ENCODE data around the gene HSD3B7.

The HSD3B7 gene

DNA sequence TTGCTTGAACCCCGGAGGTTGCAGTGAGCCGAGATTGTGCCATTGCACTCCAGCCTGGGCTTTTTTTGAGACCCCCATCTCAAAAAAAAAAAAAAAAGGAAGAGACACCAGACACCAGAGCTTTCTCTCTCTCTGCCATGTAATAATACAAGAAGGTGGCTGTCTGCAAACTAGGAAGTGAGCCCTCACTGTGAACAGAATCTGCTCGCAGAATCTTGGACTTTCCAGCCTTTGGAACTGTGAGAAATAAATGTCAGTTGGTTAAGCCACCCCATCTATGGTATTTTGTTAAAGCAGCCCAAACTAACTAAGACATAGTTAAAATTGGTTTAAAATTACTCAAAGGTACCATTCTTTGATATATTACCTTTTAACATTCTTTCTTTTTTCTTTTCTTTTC is 35.5 kb downstream of the HSD3B7 start:
- Histone ChIP-seq H3K4me3 (ENCODE audit: low read depth, low read length, poor library complexity, severe bottlenecking) (no peak overlapping the region), H2AFZ (ENCODE audit: low read length) (no peak overlapping the region), H3K9ac (ENCODE audit: low read length) (no peak overlapping the region), H4K20me1 (ENCODE audit: insufficient read depth, low read length) (no peaks in the 10 kb centered on the region), H3K4me1 (ENCODE audit: insufficient read depth, low read length, severe bottlenecking) (no peaks in the 10 kb centered on the region), H3K79me2 (ENCODE audit: insufficient read depth, low read length) (no peaks in the 10 kb centered on the region), H3K27ac (ENCODE audit: low read depth, low read length, poor library complexity, severe bottlenecking) (no peak overlapping the region), H3K9me2 (ENCODE audit: low read depth, low read length) (no peaks in the 10 kb centered on the region), H3K9me3 (ENCODE audit: low read length) (no peaks in the 10 kb centered on the region), H3K27me3 (ENCODE audit: insufficient read depth, low read length) (no peaks in the 10 kb centered on the region; the same call in 1 of the 2 replicates), H3F3A (ENCODE audit: insufficient read depth, low read length) (no peaks in the 10 kb centered on the region), H3K36me3 (ENCODE audit: insufficient read depth, low read length) (no peaks in the 10 kb centered on the region), H3K4me2 (ENCODE audit: low read length) (no peak overlapping the region)
- TF ChIP-seq EZH2 (IDR thresholded peaks at IDR 0.05; ENCODE audit: borderline replicate concordance, low read length): no peak
- TF ChIP-seq, protein P1, sequence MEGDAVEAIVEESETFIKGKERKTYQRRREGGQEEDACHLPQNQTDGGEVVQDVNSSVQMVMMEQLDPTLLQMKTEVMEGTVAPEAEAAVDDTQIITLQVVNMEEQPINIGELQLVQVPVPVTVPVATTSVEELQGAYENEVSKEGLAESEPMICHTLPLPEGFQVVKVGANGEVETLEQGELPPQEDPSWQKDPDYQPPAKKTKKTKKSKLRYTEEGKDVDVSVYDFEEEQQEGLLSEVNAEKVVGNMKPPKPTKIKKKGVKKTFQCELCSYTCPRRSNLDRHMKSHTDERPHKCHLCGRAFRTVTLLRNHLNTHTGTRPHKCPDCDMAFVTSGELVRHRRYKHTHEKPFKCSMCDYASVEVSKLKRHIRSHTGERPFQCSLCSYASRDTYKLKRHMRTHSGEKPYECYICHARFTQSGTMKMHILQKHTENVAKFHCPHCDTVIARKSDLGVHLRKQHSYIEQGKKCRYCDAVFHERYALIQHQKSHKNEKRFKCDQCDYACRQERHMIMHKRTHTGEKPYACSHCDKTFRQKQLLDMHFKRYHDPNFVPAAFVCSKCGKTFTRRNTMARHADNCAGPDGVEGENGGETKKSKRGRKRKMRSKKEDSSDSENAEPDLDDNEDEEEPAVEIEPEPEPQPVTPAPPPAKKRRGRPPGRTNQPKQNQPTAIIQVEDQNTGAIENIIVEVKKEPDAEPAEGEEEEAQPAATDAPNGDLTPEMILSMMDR (IDR thresholded peaks at IDR 0.05; ENCODE audit: low read length): no peak

DNA sequence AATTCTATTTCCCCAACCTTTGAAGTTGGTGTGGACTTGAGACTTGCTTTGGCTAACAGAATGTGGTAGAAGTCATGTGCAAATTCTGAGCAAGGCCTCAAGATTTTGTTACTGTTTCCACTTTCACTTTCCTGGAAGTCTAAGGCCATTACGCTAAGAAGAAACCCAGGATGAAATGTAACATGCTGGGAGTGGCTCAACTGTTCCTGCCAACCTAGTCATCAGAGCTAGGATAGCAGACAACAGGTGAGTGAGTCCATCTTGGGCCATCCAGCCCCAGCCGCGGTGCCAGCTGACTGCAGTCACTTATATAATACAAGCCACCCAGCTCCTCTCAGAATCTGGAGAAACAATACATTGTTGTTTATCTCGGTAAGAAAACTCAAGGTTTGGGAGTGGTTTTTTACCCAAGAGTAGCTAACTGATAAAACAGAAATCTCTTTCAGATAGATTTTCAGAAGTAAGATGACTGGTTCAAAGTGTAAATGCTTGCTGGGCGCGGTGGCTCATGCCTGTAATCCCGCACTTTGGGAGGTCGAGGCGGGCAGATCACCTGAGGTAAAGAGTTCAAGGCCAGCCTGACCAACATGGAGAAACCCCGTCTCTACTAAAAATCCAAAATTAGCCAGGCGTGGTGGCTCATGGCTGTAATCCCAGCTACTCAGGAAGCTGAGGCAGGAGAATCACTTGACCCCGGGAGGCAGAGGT is 37.7 kb downstream of the HSD3B7 start:
- Histone ChIP-seq H2AFZ (ENCODE audit: low read length) (no peak overlapping the region), H3K9ac (ENCODE audit: low read length) (no peak overlapping the region), H3K4me2 (ENCODE audit: low read length) (no peak overlapping the region), H3K9me3 (ENCODE audit: low read length) (no peaks in the 10 kb centered on the region), H3F3A (ENCODE audit: insufficient read depth, low read length) (no peaks in the 10 kb centered on the region), H4K20me1 (ENCODE audit: insufficient read depth, low read length) (no peaks in the 10 kb centered on the region), H3K27ac (ENCODE audit: low read depth, low read length, poor library complexity, severe bottlenecking) (no peak overlapping the region), H3K4me1 (ENCODE audit: insufficient read depth, low read length, severe bottlenecking) (no peaks in the 10 kb centered on the region), H3K79me2 (ENCODE audit: insufficient read depth, low read length) (no peaks in the 10 kb centered on the region), H3K27me3 (ENCODE audit: insufficient read depth, low read length) (no peaks in the 10 kb centered on the region; the same call in 1 of the 2 replicates), H3K9me2 (ENCODE audit: low read depth, low read length) (no peaks in the 10 kb centered on the region), H3K4me3 (ENCODE audit: low read depth, low read length, poor library complexity, severe bottlenecking) (no peak overlapping the region), H3K36me3 (ENCODE audit: insufficient read depth, low read length) (no peaks in the 10 kb centered on the region)
- TF ChIP-seq, protein P1 (IDR thresholded peaks at IDR 0.05; ENCODE audit: low read length): no peak
- TF ChIP-seq EZH2 (IDR thresholded peaks at IDR 0.05; ENCODE audit: borderline replicate concordance, low read length): no peak

DNA sequence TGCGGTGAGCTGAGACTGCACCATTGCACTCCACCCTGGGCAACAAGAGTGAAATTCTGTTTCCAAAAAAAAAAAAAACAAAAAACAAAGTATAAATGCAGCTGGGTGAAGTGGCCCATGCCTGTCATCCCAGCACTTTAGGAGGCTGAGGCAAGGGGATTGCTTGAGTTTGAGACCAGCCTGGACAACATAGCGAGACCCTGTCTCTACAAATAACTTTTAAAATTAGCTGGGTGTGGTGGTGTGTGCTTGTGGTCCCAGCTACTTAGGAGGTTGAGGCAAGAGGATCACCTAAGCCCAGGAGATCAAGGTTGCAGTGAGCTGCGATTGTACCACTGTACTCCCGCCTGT is 38.2 kb downstream of the HSD3B7 start:
- H3K9me3 ChIP-seq (ENCODE audit: low read length): no peaks in the 10 kb centered on the region
- H3K27ac ChIP-seq (ENCODE audit: low read depth, low read length, poor library complexity, severe bottlenecking): no peak overlapping the region
- H3K9ac ChIP-seq (ENCODE audit: low read length): no peak overlapping the region
- H3K4me2 ChIP-seq (ENCODE audit: low read length): no peak overlapping the region
- H2AFZ ChIP-seq (ENCODE audit: low read length): no peak overlapping the region
- H3K36me3 ChIP-seq (ENCODE audit: insufficient read depth, low read length): no peaks in the 10 kb centered on the region
- no peaks in the 10 kb centered on the region for H3F3A ChIP-seq (ENCODE audit: insufficient read depth, low read length)
- TF ChIP-seq, protein P1 (IDR thresholded peaks at IDR 0.05; ENCODE audit: low read length): no peak
- TF ChIP-seq EZH2 (IDR thresholded peaks at IDR 0.05; ENCODE audit: borderline replicate concordance, low read length): no peak
- H3K4me1 ChIP-seq (ENCODE audit: insufficient read depth, low read length, severe bottlenecking): no peaks in the 10 kb centered on the region
- H3K27me3 ChIP-seq (ENCODE audit: insufficient read depth, low read length): no peaks in the 10 kb centered on the region; the same call in 1 of the 2 replicates
- no peak overlapping the region for H3K4me3 ChIP-seq (ENCODE audit: low read depth, low read length, poor library complexity, severe bottlenecking)
- H3K9me2 ChIP-seq (ENCODE audit: low read depth, low read length): no peaks in the 10 kb centered on the region
- no peaks in the 10 kb centered on the region for H4K20me1 ChIP-seq (ENCODE audit: insufficient read depth, low read length)
- H3K79me2 ChIP-seq (ENCODE audit: insufficient read depth, low read length): no peaks in the 10 kb centered on the region
